Central memory CD4-positive, alpha-beta T cell (primary cell): ENCODE data around the gene PLA2G4B.
A peak's percentile ranks its signal among the peaks of the same experiment; 100 is the strongest.

Experiments used
- DNase-seq: peaks from one replicate; pipeline ENCODE4 v3.0.0; 2022

PLA2G4B gene

DNA sequence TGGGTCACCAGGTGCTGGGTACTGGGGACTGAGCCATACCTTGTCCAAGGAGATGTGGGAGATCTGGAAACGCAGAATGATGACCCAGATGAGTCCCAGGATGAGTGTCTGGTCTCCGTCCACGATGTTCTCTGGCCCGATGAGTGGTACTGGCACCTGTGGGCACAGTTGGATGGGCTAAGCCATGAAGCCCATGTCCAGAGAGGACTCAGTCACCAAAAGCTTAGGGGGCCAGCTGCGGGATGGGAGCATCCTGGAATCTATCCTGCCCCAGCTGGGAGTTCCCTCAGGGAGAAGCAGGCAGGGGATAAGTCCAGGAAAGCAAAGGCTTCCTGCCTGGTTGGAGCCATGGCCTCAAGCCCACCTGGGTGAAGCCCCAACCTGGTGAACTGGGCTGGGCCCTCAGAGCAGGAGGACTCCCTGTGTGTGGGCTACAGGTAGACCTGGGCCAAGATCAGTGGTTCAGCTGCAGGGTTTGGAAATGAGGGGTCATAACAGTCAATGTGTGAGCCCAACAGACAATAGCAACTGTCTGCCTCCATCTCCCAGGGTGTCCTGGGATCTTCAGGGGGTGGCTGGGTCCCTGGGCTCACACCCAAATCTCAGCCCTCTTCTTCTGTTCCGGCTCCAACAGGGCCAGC is 51.5 kb downstream of the PLA2G4B start:
- no peak for DNase-seq

GRCh38 chr15:41891226-41891625 is 52.6 kb downstream of the PLA2G4B start:
- no peak for DNase-seq

DNA sequence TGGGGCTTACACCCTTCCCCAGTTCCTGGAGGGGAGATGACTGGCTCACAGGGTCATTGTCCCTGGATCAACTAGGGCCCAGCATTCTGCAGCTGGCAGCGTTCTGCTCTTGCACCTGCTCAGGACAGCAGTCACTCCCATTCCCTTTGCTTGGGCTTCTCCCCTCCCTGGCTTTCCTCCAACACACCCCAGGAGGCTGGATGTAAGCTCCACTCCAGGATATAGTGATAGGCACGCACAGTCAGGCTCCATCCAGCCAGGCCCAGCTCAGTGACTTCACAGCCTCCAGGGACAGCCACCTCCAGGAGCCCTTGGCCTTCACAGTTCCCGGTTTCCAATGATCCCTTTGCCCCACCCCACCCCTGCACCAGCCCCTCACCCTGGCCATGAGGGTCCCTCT is 53.3 kb downstream of the PLA2G4B start:
- DNase-seq = no peak

GRCh38 chr15:41892621-41893421 is 54.2 kb downstream of the PLA2G4B start:
- DNase-seq = peak; percentile 45

GRCh38 chr15:41893422-41894250 is 55.0 kb downstream of the PLA2G4B start, which contains the start of gene SPTBN5:
Gene SPTBN5 (minus strand): TSS chr15:41894053. CDS start chr15:41893497, 556 bp downstream.
- DNase-seq = no peak

DNA sequence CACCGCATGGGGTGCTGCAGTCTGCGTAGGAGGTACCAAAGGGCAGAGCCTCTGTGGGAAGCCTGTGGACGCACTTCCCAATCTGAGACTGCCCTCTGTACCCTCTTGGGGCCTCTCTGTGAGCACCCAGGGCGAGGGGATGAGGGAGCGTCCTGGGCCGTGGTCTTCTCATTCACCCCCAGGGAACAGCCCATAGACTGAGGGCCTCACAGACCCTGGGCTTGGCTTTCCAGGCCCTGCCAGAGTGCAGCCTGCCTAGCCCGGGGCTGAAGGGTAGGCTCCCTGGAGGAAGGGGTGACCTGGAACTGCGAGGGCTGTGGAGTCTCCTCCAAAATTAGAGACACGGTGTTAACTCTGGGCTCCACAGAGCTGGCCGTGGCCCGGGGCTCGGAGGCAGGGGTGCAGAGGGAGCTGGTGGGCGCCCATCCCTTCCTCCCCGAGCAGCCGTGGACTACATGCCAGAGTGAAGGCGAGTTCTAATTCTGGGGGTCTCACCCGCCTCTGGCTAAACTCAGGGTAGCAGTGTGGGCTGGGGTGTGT is 55.7 kb downstream of the PLA2G4B start:
- no peak for DNase-seq

- DNase-seq = peak; percentile 92
Observed at GRCh38 chr15:41894791-41895463, 56.3 kb downstream of the PLA2G4B start.

DNA sequence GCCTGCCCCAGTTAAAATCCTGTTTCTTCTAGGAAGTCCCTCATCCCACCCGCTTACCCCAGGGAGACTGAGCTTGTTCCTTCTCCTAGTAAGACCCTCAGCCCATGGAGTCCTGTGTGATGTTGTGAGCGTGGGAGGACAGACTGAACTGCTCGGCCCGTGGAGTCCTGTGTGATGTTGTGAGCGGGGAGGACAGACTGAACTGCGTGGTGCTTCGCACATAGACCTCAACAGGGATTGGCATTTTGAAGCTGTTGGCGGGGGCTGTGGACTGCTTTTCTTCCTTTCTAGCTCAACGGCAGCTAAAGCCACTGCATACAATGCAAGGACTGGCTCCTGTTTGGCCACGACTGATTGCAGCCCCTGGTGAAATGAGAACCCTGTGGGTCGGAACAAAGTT is 56.8 kb downstream of the PLA2G4B start:
- no peak for DNase-seq

DNA sequence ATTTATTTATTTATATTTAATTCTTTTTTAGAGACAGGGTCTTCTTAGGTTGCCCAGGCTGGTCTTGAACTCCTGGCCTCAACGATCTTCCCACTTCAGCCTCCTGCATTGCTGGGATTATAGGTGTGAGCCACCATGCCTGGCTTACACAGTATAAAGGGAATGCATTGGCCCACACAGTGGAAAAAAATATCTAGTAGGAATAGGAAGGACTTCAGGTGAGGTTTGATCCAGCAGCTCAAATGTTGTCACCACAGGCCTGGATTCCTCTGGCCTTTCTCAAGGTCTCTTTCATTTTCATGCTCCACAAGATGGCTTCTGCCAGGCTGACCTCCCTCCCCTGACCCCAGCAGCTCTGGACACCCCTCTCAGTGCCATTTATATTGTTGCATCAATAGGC is 57.3 kb downstream of the PLA2G4B start:
- no peak for DNase-seq

DNA sequence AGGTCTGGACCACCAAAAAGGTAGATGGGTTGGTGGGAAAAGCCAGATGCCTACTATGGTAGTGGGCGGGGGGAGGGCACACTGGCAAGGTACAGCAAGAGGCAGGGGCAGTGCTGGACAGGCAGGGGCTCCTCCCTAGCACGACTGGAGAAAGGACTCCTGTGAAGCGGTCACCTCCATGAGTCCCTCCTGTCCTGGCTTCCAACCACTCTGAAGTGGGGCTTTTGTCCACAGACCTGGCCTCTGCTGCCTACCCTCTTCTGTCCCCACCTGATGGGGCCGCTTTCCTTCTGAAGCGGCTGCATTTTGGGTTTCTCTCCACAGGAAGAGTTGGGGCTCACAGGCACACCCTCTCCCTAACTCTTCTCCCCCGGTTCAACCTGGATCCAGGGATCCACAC is 57.9 kb downstream of the PLA2G4B start:
- DNase-seq = no peak

DNA sequence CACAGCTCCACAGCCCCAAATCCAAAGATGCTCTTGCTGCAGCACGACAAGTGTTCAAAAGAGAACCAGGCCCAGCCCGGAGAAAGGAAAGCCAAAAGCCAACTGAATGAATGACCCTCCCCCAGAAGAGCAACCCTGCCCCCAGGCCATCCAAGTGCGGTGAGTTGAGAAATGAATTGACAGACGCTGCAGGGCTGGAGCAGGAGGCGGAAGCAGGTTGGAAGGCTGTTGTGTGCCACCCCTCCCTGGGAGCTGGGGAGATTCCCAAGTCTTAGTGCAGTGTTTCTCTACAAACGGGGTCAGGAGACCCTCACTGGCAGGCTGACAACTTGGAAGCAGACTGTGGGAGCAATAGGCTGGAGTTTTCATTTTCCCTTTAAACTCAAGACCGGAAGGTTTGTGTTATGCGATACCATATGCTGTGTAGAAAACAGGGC is 58.7 kb downstream of the PLA2G4B start:
- no peak for DNase-seq
